Peyer's patch (tissue), 4 donors: ENCODE measurements around the gene UMODL1. TPM values are rescaled to one million over a fixed set of nuclear protein-coding genes. Genes with fewer than 3 reads are reported as not detected.
A peak's percentile ranks its signal among the peaks of the same experiment; 100 is the strongest.

Source experiments
- DNase-seq, 3 donors: peaks; one replicate each; pipeline ENCODE4 v3.0.0-alpha.2; 2017 to 2019
- H3K27ac ChIP-seq, 4 donors: fragments of 200-600 bp; sonication (generic); one replicate each; pipeline ENCODE4 v1.5.1; 2016 to 2019
- H3K27me3 ChIP-seq, 2 donors: fragments of 200-600 bp; sonication (generic); one replicate each; pipeline ENCODE4 v1.5.1; 2019
- H3K36me3 ChIP-seq, 3 donors: fragments of 200-600 bp; sonication (generic); one replicate each; pipeline ENCODE4 v1.5.1; 2016 to 2019
- H3K4me1 ChIP-seq, 4 donors: fragments of 200-600 bp; sonication (generic); one replicate each; pipeline ENCODE4 v1.5.1; 2016 to 2019
- H3K4me3 ChIP-seq, 4 donors: fragments of 200-600 bp; sonication (generic); 1 replicate in 3 of 4; 2 replicates in 1 of 4; pipeline ENCODE4 v1.5.1; 2016 to 2019; ENCODE audit warnings: mild to moderate bottlenecking in 1 of 4
- H3K9me3 ChIP-seq, 4 donors: fragments of 200-600 bp; sonication (generic); one replicate each; pipeline ENCODE4 v1.5.1; 2016 to 2019; ENCODE audit warnings: mild to moderate bottlenecking in 1 of 4
- POLR2A ChIP-seq, 2 donors: fragments of 450-650 bp; IDR thresholded peaks; one replicate each; pipeline ENCODE4 v1.5.1; 2017; ENCODE audit warnings: antibody characterized with exemption in 2 of 2, mild to moderate bottlenecking in 2 of 2, moderate library complexity in 2 of 2
- total RNA-seq, 4 donors: library from RNA; depleted of rRNA; stranded (reverse); fragments of >200 nt; gene quantifications; one replicate each; pipeline ENCODE4 v1.1.0, GENCODE V29; 2016
- TF ChIP-seq, protein P1 (sequence below), 6 experiments: fragments of 450-650 bp in 4 of 6; fragments of 200-600 bp in 2 of 6; sonication (generic) in 1 of 6; IDR thresholded peaks; one replicate each; pipeline ENCODE4 v1.5.1; 2017 to 2019; ENCODE audit warnings: antibody characterized with exemption in 6 of 6, mild to moderate bottlenecking in 3 of 6, moderate library complexity in 1 of 6

Gene UMODL1
- total RNA-seq, 4 donors from 2014 or later = 0.53 to 0.95 (median 0.83) TPM; not detected in 1

DNA sequence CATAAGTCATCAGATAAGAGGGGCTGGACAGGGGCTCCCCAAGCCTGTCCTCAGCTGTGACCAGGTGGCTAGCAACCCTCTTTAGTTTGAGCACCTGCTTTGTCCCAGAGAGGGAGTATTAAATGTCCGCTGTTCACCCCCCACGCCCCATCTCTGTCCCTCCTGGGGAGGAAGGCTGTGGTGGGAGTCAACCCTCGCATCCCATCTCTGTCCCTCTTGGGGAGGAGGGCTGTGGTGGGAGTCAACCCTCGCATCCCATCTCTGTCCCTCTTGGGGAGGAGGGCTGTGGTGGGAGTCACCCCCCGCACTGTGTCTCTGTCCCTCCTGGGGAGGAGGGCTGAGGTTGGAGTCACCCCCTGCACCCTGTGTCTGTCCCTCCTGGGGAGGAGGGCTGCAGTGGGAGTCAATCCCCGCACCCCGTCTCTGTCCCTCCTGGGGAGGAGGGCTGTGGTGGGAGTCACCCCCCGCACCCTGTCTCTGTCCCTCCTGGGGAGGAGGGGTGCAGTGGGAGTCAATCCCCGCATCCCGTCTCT, 75.2 kb downstream of the UMODL1 start:
- peak in 1 of 3 donors; percentile 29 for DNase-seq

DNA sequence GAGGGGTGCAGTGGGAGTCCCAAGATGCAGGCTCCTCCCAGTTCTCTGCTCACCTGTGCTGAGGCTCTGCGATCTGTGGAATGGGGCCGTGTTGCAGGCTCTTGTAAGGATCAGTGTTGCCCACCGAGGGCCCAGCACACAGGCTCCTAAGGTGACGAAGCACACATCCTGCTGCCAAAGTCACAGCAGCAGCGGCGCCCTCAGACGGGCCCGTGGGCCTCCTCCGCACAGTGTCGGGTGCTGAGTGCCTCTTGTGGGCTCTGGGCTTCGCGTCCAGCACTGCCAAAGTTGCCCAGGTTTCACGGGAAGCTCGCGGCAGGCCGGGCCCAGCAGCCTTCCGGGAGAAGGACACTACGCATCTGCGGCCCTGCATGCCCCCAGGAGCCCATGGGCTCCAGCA, 75.7 kb downstream of the UMODL1 start:
- no peaks in the 10 kb centered on the region for H3K36me3 ChIP-seq
- DNase-seq = peak in 2 of 3 donors; percentile 39
- TF ChIP-seq, protein P1, sequence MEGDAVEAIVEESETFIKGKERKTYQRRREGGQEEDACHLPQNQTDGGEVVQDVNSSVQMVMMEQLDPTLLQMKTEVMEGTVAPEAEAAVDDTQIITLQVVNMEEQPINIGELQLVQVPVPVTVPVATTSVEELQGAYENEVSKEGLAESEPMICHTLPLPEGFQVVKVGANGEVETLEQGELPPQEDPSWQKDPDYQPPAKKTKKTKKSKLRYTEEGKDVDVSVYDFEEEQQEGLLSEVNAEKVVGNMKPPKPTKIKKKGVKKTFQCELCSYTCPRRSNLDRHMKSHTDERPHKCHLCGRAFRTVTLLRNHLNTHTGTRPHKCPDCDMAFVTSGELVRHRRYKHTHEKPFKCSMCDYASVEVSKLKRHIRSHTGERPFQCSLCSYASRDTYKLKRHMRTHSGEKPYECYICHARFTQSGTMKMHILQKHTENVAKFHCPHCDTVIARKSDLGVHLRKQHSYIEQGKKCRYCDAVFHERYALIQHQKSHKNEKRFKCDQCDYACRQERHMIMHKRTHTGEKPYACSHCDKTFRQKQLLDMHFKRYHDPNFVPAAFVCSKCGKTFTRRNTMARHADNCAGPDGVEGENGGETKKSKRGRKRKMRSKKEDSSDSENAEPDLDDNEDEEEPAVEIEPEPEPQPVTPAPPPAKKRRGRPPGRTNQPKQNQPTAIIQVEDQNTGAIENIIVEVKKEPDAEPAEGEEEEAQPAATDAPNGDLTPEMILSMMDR (IDR thresholded peaks at IDR 0.05) = no peak
- no peak for TF ChIP-seq POLR2A (IDR thresholded peaks at IDR 0.05)
- H3K4me1 ChIP-seq = peaks cover 0 to 7% (median 0%) of the 10 kb centered on the region in 4 donors
- no peaks in the 10 kb centered on the region for H3K27me3 ChIP-seq
- no peak overlapping the region for H3K4me3 ChIP-seq
- H3K9me3 ChIP-seq = no peaks in the 10 kb centered on the region
- no peak overlapping the region for H3K27ac ChIP-seq

More for the DNA sequence above, 75.2 kb downstream of the UMODL1 start:
- H3K4me1 ChIP-seq = peaks cover 0 to 7% (median 0%) of the 10 kb centered on the region in 4 donors
- TF ChIP-seq POLR2A (IDR thresholded peaks at IDR 0.05) = no peak
- TF ChIP-seq, protein P1 (IDR thresholded peaks at IDR 0.05) = no peak
- H3K36me3 ChIP-seq = no peaks in the 10 kb centered on the region
- H3K27ac ChIP-seq = no peak overlapping the region
- no peaks in the 10 kb centered on the region for H3K9me3 ChIP-seq
- no peaks in the 10 kb centered on the region for H3K27me3 ChIP-seq
- no peak overlapping the region for H3K4me3 ChIP-seq

DNA sequence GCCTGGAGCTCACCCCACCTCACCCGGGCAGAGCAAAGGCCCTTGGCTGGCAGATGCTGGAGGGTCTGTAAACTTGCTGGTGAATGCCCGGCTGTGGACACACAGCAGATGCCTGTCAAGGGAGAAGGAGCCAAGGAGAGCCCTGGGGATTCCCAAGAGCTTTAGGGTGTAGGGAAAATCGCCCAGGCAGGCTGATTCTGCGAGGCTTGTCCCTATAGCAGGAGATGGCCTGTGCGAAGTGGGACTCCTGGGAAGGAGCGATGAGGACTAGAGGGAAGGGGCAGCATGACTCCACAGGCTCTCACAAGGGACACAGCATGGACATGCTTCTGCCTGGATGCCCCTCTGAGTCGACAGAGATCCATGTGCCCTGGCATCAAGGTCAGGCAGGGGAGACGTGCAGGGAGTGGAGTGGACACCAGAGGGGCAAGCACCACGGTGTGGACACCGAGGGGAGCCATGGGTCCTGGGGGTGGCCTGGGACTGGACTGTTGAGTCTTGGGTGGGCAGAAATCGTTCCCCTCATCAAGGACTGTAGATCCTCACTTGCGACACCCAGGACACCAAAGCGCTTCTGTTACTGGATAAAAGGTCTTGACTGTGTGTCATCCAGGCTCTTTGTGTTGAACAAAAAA, 76.4 kb downstream of the UMODL1 start:
- no peak overlapping the region for H3K27ac ChIP-seq
- no peaks in the 10 kb centered on the region for H3K36me3 ChIP-seq
- H3K27me3 ChIP-seq = no peaks in the 10 kb centered on the region
- H3K9me3 ChIP-seq = no peaks in the 10 kb centered on the region
- H3K4me1 ChIP-seq = peaks cover 0 to 7% (median 0%) of the 10 kb centered on the region in 4 donors
- peak in 2 of 3 donors; percentile 35 to 36 for DNase-seq
- TF ChIP-seq, protein P1 (IDR thresholded peaks at IDR 0.05) = no peak
- no peak for TF ChIP-seq POLR2A (IDR thresholded peaks at IDR 0.05)
- no peak overlapping the region for H3K4me3 ChIP-seq

DNA sequence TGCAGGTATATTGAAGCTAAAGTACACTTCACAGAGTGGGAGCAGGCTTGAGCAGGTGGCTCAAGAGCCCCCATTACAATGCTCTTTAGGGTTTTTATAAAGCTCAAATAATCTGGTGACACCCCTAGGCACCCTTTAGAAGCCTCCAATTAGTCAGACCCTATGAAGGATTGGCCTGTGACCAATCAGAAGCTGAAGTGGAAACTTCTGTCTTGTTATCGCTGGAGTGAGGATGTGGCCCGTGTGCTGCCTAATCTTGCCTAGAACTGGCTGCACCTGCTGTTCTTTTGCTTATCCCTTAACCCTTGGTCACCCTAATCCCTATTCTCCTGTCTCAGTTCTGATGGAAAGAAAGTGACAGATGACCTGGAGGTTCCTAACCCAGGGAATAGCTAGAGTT, 77.0 kb downstream of the UMODL1 start:
- peak in 1 of 3 donors; percentile 6 for DNase-seq

DNA sequence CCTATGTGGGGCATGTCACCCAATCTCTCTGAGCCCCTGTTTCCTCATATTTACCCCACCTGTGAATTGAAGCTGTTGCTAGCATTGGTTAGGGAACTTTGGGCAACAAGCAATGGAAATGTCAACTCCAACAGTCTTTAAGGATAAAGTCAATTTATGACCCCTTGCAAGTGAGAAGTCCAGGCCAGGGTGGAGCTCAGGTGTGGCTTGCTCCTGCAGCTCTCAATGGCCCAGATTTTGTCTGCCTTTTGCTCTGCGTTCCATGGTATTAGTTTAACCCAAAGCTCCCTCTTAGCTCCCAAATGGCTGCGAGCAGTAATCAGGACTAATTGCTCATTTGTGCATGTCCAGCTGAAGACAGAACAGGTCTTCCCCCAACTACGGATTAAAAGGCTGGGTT, 77.5 kb downstream of the UMODL1 start:
- no peak overlapping the region for H3K27ac ChIP-seq
- DNase-seq = peak in 1 of 3 donors; percentile 3
- no peaks in the 10 kb centered on the region for H3K9me3 ChIP-seq
- H3K4me1 ChIP-seq = peaks cover 0 to 7% (median 0%) of the 10 kb centered on the region in 4 donors
- H3K27me3 ChIP-seq = no peaks in the 10 kb centered on the region
- no peak for TF ChIP-seq POLR2A (IDR thresholded peaks at IDR 0.05)
- TF ChIP-seq, protein P1 (IDR thresholded peaks at IDR 0.05) = no peak
- no peak overlapping the region for H3K4me3 ChIP-seq
- H3K36me3 ChIP-seq = no peaks in the 10 kb centered on the region

More for the DNA sequence above, 77.0 kb downstream of the UMODL1 start:
- Histone ChIP-seq H3K36me3 (no peaks in the 10 kb centered on the region), H3K4me1 (peaks cover 0 to 7% (median 0%) of the 10 kb centered on the region in 4 donors), H3K9me3 (no peaks in the 10 kb centered on the region), H3K27me3 (no peaks in the 10 kb centered on the region), H3K27ac (no peak overlapping the region), H3K4me3 (no peak overlapping the region)
- TF ChIP-seq POLR2A (IDR thresholded peaks at IDR 0.05) = no peak
- TF ChIP-seq, protein P1 (IDR thresholded peaks at IDR 0.05) = no peak
